ENCODE measurements around the gene ATP9B.

- TF ChIP-seq CTCF (IDR thresholded peaks at IDR 0.05; ENCODE audit: low read depth, low read length) (no peak), EZH2phosphoT487 (IDR thresholded peaks at IDR 0.05; ENCODE audit: low read depth) (no peak)
Measured at GRCh38 chr18:79386547-79386946, 317.4 kb downstream of the ATP9B start.
